ENCODE results near the gene FOXP1. TPM values are rescaled to one million over a fixed set of nuclear protein-coding genes. Genes with fewer than 3 reads are reported as not detected.
A peak's percentile ranks its signal among the peaks of the same experiment; 100 is the strongest.

The FOXP1 gene
- total RNA-seq, 1 donor from 2014 or later: 71.3 TPM

DNA sequence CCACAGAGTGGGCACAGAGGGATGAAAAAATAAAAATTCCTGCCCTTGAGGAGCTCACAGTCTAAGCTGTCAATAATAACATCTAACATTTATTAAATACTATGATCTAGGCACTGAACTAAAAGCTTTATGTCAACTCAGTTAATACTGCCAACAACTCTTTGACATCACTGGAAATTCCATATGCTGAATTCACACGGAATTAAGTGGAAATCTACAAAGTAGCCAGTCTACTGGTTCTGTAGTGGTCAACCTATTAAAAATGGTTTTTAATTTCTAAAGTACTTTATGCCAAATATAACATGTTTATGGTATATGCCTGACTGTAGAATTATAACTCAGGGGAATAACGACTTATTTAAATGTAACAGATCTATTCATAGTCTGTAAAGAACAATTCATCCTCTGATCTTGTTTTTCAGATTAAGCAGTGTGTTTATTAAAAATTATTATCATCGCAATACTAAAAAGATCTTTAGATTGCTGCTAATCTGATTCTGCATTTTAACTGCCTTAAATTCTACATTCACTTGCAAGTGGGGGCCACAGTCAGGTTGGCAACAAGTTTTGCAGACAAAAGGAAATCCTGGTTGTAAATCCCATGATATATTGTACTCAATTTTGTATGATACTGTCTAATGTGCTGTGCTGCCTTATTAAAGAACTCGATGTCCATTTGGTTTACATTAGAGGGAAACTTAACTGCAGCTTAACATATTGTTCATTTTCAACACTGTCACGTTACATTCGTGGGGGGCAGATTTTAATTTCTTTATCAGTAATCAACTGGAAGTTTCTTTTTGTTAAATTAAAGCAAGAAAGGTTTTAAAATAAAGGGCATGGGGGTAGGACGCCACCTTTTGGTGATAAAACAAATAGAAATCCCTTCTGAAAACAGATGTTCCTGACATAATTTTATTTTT lies 2.6 kb upstream of the FOXP1 start:
- no peak for DNase-seq (ENCODE audit: low spot score)
- peaks cover 11% of the 10 kb centered on the region for H3K27me3 Mint-ChIP-seq (ENCODE audit: unreplicated experiment)
- TF ChIP-seq, protein P1, sequence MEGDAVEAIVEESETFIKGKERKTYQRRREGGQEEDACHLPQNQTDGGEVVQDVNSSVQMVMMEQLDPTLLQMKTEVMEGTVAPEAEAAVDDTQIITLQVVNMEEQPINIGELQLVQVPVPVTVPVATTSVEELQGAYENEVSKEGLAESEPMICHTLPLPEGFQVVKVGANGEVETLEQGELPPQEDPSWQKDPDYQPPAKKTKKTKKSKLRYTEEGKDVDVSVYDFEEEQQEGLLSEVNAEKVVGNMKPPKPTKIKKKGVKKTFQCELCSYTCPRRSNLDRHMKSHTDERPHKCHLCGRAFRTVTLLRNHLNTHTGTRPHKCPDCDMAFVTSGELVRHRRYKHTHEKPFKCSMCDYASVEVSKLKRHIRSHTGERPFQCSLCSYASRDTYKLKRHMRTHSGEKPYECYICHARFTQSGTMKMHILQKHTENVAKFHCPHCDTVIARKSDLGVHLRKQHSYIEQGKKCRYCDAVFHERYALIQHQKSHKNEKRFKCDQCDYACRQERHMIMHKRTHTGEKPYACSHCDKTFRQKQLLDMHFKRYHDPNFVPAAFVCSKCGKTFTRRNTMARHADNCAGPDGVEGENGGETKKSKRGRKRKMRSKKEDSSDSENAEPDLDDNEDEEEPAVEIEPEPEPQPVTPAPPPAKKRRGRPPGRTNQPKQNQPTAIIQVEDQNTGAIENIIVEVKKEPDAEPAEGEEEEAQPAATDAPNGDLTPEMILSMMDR (IDR thresholded peaks at IDR 0.05; ENCODE audit: unreplicated experiment): peak; percentile 72
- H3K9me3 Mint-ChIP-seq (ENCODE audit: unreplicated experiment): no peaks in the 10 kb centered on the region
- no peak overlapping the region for H3K4me3 Mint-ChIP-seq (ENCODE audit: unreplicated experiment)
- H3K36me3 Mint-ChIP-seq (ENCODE audit: low read depth, unreplicated experiment): no peaks in the 10 kb centered on the region
- peaks cover 14% of the 10 kb centered on the region for H3K4me1 Mint-ChIP-seq (ENCODE audit: unreplicated experiment)
- no peak overlapping the region for H3K27ac Mint-ChIP-seq (ENCODE audit: unreplicated experiment)

DNA sequence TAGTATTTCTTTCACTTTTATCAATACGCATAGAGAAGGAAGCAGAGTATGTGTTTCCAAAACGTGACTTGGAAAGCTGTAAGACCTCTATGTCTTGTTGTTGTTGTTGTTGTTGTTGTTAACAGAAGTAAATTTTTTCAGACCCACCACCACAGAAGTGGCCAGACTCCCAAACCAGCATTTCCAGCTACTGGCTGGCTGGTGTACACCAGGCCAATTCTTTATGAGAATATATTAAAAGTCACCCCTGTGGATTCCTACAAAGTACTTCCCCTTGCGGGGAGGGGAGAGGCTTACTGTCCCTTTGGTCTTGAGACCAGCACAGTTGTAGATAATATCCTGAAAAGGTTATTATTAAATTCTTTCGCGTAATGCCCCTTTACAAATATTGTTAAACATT lies 1.6 kb upstream of the FOXP1 start:
- Mint-ChIP-seq H3K36me3 (ENCODE audit: low read depth, unreplicated experiment) (peaks cover 4% of the 10 kb centered on the region), H3K4me1 (ENCODE audit: unreplicated experiment) (peaks cover 15% of the 10 kb centered on the region), H3K4me3 (ENCODE audit: unreplicated experiment) (peak overlapping the region; percentile 96), H3K27ac (ENCODE audit: unreplicated experiment) (no peak overlapping the region), H3K9me3 (ENCODE audit: unreplicated experiment) (no peaks in the 10 kb centered on the region), H3K27me3 (ENCODE audit: unreplicated experiment) (peaks cover 11% of the 10 kb centered on the region)
- no peak for DNase-seq (ENCODE audit: low spot score)
- TF ChIP-seq, protein P1 (IDR thresholded peaks at IDR 0.05; ENCODE audit: unreplicated experiment): no peak

DNA sequence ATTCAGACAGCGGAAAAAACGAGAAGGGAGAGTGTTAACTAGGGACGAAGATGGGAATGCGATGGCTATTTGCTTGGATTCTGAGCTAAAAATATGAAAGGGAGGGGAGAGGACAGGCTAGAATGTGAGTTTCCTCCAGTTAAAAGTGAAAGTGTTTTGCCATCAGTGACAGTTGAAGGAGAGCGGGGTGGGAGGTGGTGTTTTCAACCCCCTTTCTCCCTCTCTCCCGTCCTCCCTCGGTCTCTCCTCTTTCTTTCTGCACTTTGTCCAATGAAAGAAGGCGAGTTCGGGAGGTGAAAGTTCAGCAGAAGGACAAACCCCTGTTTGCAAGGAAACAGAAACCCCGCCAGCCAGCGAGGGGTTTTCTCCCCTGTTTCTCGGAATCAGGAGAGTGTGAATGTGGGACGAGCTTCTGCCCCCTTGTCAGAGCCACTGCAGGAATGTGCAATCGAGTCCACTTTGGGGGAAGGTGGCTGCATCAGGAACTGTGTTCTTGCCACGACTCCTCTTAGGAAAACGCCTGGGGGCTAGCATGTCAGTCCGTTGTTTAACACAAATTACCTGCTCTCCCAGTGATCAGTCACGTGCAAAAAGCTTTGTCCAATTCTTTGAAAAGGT lies 975 bp upstream of the FOXP1 start:
- Mint-ChIP-seq H3K4me1 (ENCODE audit: unreplicated experiment) (peaks cover 18% of the 10 kb centered on the region), H3K4me3 (ENCODE audit: unreplicated experiment) (peak overlapping the region; percentile 96)
- peak; percentile 34 for DNase-seq (ENCODE audit: low spot score)

DNA sequence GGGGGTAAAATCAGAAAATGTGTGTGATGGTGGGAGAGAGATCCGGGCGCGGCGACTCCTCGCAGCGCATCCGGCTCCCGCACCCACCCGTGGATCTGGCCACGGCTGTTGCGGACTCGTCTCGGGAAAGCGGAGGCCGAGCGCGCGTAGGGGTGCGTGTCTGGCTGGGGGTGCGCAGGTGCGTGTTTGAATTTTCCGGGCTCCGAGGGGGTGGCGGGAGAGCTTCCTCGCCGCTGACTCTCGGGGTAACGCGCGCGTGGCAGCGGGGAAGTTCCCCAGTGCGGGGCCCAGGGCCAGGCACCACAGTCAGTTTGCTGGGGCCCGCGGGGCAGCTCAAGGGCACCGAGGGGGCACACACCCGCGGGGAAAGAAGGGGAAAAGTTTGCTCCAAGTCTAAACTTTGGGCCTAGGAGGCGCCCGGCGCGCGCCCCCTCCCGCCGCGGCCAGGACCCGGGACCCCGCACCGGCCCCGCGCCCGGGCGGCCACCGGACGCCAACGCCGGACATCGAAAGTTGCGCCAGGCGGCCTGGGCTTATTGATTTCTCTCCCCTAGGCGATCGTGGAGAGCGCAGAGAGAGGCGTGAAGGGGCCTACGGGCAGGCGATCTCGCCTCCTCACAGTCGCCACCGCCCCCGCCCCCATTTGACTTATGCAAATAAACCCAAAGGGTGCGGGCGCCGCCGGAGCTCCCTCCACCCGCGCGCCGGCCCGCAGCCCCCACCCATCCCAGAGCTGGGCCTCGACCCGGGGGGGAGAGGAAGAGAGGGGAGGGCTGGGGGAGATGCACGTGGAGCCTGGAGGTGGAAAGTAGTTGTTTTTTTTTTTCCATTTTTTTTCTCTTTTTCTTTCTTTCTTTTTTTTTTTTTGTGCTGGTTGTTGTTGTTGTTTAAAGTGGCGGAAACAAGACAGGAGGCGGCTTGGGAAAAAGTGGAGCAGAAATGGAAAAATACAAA lies 639 bp downstream of the FOXP1 start:
- H3K4me3 Mint-ChIP-seq (ENCODE audit: unreplicated experiment): peak overlapping the region; percentile 96
- H3K4me1 Mint-ChIP-seq (ENCODE audit: unreplicated experiment): peaks cover 18% of the 10 kb centered on the region
- H3K27me3 Mint-ChIP-seq (ENCODE audit: unreplicated experiment): peaks cover 10% of the 10 kb centered on the region
- no peaks in the 10 kb centered on the region for H3K9me3 Mint-ChIP-seq (ENCODE audit: unreplicated experiment)
- peak; percentile 70 for DNase-seq (ENCODE audit: low spot score)
- peak overlapping the region; percentile 75 for H3K27ac Mint-ChIP-seq (ENCODE audit: unreplicated experiment)
- peaks cover 4% of the 10 kb centered on the region for H3K36me3 Mint-ChIP-seq (ENCODE audit: low read depth, unreplicated experiment)
- TF ChIP-seq, protein P1 (IDR thresholded peaks at IDR 0.05; ENCODE audit: unreplicated experiment): no peak

More for the DNA sequence above, 975 bp upstream of the FOXP1 start:
- TF ChIP-seq, protein P1 (IDR thresholded peaks at IDR 0.05; ENCODE audit: unreplicated experiment): no peak
- Mint-ChIP-seq H3K9me3 (ENCODE audit: unreplicated experiment) (no peaks in the 10 kb centered on the region), H3K27me3 (ENCODE audit: unreplicated experiment) (peaks cover 11% of the 10 kb centered on the region), H3K27ac (ENCODE audit: unreplicated experiment) (peak overlapping the region; percentile 91), H3K36me3 (ENCODE audit: low read depth, unreplicated experiment) (peaks cover 4% of the 10 kb centered on the region)
